ENCODE results near the gene FYTTD1. TPM values are rescaled to one million over a fixed set of nuclear protein-coding genes. Genes with fewer than 3 reads are reported as not detected.
A peak's percentile ranks its signal among the peaks of the same experiment; 100 is the strongest.

FYTTD1 gene
- total and polyA plus RNA-seq, 2 experiments from 2014 or later = 24.3 to 62.8 TPM

DNA sequence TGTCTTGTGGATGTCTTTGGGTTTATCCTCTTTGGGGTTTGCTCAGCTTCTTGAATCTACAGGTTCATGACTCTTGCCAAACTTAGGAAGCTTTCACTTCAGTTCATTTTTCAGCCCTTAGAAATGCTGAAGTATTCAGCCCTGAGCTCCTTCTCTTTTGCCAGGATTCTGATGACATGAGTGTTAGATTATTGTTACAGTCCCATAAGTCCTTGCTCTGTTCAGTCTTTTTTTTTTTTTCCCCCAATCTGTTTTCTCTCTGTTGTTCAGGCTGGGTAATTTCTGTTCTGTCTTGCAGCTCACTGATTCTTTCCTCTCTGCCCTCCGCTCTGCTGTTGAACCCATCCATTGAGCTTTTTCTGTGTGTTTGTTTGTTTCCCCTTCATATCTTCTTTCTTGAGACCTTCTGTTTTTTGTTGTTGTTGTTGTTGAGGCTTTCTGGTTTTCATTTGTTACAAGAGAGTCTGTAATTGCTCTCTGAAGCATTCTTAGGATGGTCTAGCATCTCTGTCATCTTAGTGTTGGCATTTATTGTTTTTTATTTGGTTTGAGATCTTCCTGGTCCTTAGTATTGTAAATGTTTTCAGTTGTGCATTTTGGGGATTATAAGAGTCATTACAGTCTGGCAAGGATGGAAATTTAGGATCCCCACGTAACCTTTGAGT lies 59.8 kb downstream of the FYTTD1 start:
- H3K27ac ChIP-seq = no peak overlapping the region
- peaks cover 17% of the 10 kb centered on the region for H3K4me1 ChIP-seq (ENCODE audit: low read depth)
- TF ChIP-seq, protein P1, sequence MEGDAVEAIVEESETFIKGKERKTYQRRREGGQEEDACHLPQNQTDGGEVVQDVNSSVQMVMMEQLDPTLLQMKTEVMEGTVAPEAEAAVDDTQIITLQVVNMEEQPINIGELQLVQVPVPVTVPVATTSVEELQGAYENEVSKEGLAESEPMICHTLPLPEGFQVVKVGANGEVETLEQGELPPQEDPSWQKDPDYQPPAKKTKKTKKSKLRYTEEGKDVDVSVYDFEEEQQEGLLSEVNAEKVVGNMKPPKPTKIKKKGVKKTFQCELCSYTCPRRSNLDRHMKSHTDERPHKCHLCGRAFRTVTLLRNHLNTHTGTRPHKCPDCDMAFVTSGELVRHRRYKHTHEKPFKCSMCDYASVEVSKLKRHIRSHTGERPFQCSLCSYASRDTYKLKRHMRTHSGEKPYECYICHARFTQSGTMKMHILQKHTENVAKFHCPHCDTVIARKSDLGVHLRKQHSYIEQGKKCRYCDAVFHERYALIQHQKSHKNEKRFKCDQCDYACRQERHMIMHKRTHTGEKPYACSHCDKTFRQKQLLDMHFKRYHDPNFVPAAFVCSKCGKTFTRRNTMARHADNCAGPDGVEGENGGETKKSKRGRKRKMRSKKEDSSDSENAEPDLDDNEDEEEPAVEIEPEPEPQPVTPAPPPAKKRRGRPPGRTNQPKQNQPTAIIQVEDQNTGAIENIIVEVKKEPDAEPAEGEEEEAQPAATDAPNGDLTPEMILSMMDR (IDR thresholded peaks at IDR 0.05; ENCODE audit: low read depth, low read length) = no peak
- no peaks in the 10 kb centered on the region for H3K27me3 ChIP-seq
- no peaks in the 10 kb centered on the region for H3K9me3 ChIP-seq (ENCODE audit: low read depth)
- no peak overlapping the region for H3K4me3 ChIP-seq
- no peaks in the 10 kb centered on the region for H3K36me3 ChIP-seq
- peak in 1 of 2 donors; percentile 69 for DNase-seq (ENCODE audit: low read depth in 1 of 2, low spot score in 1 of 2)

- DNase-seq (ENCODE audit: low read depth in 1 of 2, low spot score in 1 of 2) = no peak
- Histone ChIP-seq H3K9me3 (ENCODE audit: low read depth) (no peaks in the 10 kb centered on the region), H3K36me3 (no peaks in the 10 kb centered on the region), H3K27ac (no peak overlapping the region), H3K4me3 (no peak overlapping the region), H3K4me1 (ENCODE audit: low read depth) (peaks cover 17% of the 10 kb centered on the region), H3K27me3 (no peaks in the 10 kb centered on the region)
- TF ChIP-seq, protein P1 (IDR thresholded peaks at IDR 0.05; ENCODE audit: low read depth, low read length) = no peak
Measured at GRCh38 chr3:197810901-197811300, 61.2 kb downstream of the FYTTD1 start.

DNA sequence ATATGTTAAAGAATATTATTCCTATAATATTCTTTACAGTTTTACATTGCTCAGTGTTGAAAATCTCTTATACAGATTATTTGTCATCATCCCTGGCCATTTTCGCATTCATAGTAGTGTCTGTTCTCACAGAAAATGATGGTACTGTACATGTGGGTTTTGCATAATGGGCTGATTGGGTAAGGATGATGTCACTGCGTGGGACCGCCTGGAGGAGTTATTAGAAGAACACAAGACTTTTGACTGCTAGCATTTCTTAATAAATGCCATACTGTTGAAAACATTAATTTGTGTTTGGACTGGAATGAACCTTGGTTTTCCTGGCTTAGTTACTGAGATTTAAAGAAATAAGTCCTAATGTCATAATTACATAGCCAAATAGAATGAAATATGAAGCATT lies 61.7 kb downstream of the FYTTD1 start:
- H3K27ac ChIP-seq = no peak overlapping the region
- no peaks in the 10 kb centered on the region for H3K9me3 ChIP-seq (ENCODE audit: low read depth)

GRCh38 chr3:197814372-197814771 lies 64.7 kb downstream of the FYTTD1 start:
- Histone ChIP-seq H3K4me1 (ENCODE audit: low read depth) (peaks cover 2% of the 10 kb centered on the region), H3K27me3 (no peaks in the 10 kb centered on the region), H3K27ac (no peak overlapping the region), H3K36me3 (peaks cover 4% of the 10 kb centered on the region), H3K9me3 (ENCODE audit: low read depth) (no peaks in the 10 kb centered on the region), H3K4me3 (no peak overlapping the region)
- DNase-seq (ENCODE audit: low read depth in 1 of 2, low spot score in 1 of 2) = no peak
- TF ChIP-seq, protein P1 (IDR thresholded peaks at IDR 0.05; ENCODE audit: low read depth, low read length) = no peak

More for the DNA sequence above, 61.7 kb downstream of the FYTTD1 start:
- Histone ChIP-seq H3K4me3 (no peak overlapping the region), H3K27me3 (no peaks in the 10 kb centered on the region), H3K4me1 (ENCODE audit: low read depth) (peaks cover 17% of the 10 kb centered on the region), H3K36me3 (peaks cover 3% of the 10 kb centered on the region)
- DNase-seq (ENCODE audit: low read depth in 1 of 2, low spot score in 1 of 2) = peak in 1 of 2 donors; percentile 93
- TF ChIP-seq, protein P1 (IDR thresholded peaks at IDR 0.05; ENCODE audit: low read depth, low read length) = no peak

- TF ChIP-seq, protein P1 (IDR thresholded peaks at IDR 0.05; ENCODE audit: low read depth, low read length) = no peak
- no peak for DNase-seq (ENCODE audit: low read depth in 1 of 2, low spot score in 1 of 2)
- Histone ChIP-seq H3K36me3 (peaks cover 14% of the 10 kb centered on the region), H3K27ac (peak overlapping the region; percentile 34), H3K9me3 (ENCODE audit: low read depth) (no peaks in the 10 kb centered on the region), H3K27me3 (no peaks in the 10 kb centered on the region), H3K4me3 (no peak overlapping the region), H3K4me1 (ENCODE audit: low read depth) (no peaks in the 10 kb centered on the region)
Measured at GRCh38 chr3:197820550-197821335, 71.1 kb downstream of the FYTTD1 start.

Measured in cardiac muscle cell (in vitro differentiated cells and primary cell).